OCI-LY1 (cell line): ENCODE measurements around the gene LIPH.
"Not testable (repeated sequence)": the region's sequence is repeated elsewhere in the genome, so short reads cannot be mapped to it uniquely, and the experiment has no call there.

Source experiments
- H2AFZ ChIP-seq: fragments of 200-600 bp; sonication (generic), shearing (Covaris generic); 2 replicates; pipeline ENCODE4 v1.6.0; 2014; ENCODE audit warnings: antibody characterized with exemption, mild to moderate bottlenecking, low read length
- H3F3A ChIP-seq: fragments of 200-600 bp; sonication (generic), shearing (Covaris generic); 2 replicates; pipeline ENCODE4 v1.6.0; 2014; ENCODE audit warnings: mild to moderate bottlenecking, antibody characterized with exemption, low read length, moderate library complexity; ENCODE audit not compliant: insufficient read depth
- H3K27ac ChIP-seq: fragments of 200-600 bp; sonication (generic); 2 replicates; pipeline ENCODE4 v1.5.1; 2014; ENCODE audit warnings: low read length, mixed run types, mild to moderate bottlenecking, low read depth; ENCODE audit not compliant: poor library complexity, severe bottlenecking
- H3K27me3 ChIP-seq: fragments of 200-600 bp; sonication (generic); 2 replicates; pipeline ENCODE4 v1.6.0; 2014; ENCODE audit warnings: antibody characterized with exemption, mild to moderate bottlenecking, low read length, moderate library complexity; ENCODE audit not compliant: insufficient read depth
- H3K36me3 ChIP-seq: fragments of 200-600 bp; sonication (generic); 2 replicates; pipeline ENCODE4 v1.6.1; 2014; ENCODE audit warnings: mild to moderate bottlenecking, antibody characterized with exemption, low read length, moderate library complexity, mixed read lengths; ENCODE audit not compliant: insufficient read depth
- H3K4me1 ChIP-seq: fragments of 200-600 bp; sonication (generic); 2 replicates; pipeline ENCODE4 v1.5.1; 2014; ENCODE audit warnings: mild to moderate bottlenecking, low read length, moderate library complexity; ENCODE audit not compliant: insufficient read depth, severe bottlenecking
- H3K4me2 ChIP-seq: fragments of 200-600 bp; sonication (generic), shearing (Covaris generic); 2 replicates; pipeline ENCODE4 v1.6.1; 2014; ENCODE audit warnings: low read length
- H3K4me3 ChIP-seq: fragments of 200-600 bp; sonication (generic); 2 replicates; pipeline ENCODE4 v1.5.1; 2014; ENCODE audit warnings: low read length, low read depth, mild to moderate bottlenecking, mixed read lengths; ENCODE audit not compliant: poor library complexity, severe bottlenecking
- H3K79me2 ChIP-seq: fragments of 200-600 bp; shearing (Covaris generic); 2 replicates; pipeline ENCODE4 v1.6.1; 2016; ENCODE audit warnings: mixed run types, low read length, mixed read lengths; ENCODE audit not compliant: insufficient read depth
- H3K9ac ChIP-seq: fragments of 200-600 bp; sonication (generic), shearing (Covaris generic); 2 replicates; pipeline ENCODE4 v1.6.1; 2014; ENCODE audit warnings: mild to moderate bottlenecking, low read length, mixed read lengths
- H3K9me2 ChIP-seq: fragments of 200-600 bp; sonication (generic), shearing (Covaris generic); 2 replicates; pipeline ENCODE4 v1.6.1; 2014; ENCODE audit warnings: low read depth, mild to moderate bottlenecking, low read length, mixed read lengths
- H3K9me3 ChIP-seq: fragments of 200-600 bp; shearing (Covaris generic); 2 replicates; pipeline ENCODE4 v1.6.1; 2014; ENCODE audit warnings: low read length, mixed read lengths
- H4K20me1 ChIP-seq: fragments of 200-600 bp; sonication (generic), shearing (Covaris generic); 2 replicates; pipeline ENCODE4 v1.6.0; 2016; ENCODE audit warnings: mild to moderate bottlenecking, low read length; ENCODE audit not compliant: insufficient read depth
- CTCF ChIP-seq: fragments of 200-600 bp; sonication (generic), shearing (Covaris generic); IDR thresholded peaks from 2 replicates; pipeline ENCODE4 v1.5.1; 2017; ENCODE audit warnings: mild to moderate bottlenecking, antibody characterized with exemption, low read length, moderate library complexity, mixed read lengths
- EZH2 ChIP-seq: fragments of 200-600 bp; sonication (generic), shearing (Covaris generic); IDR thresholded peaks from 2 replicates; pipeline ENCODE4 v1.8.0; 2017; ENCODE audit warnings: borderline replicate concordance, mixed run types, mild to moderate bottlenecking, antibody characterized with exemption, low read length, moderate library complexity, mixed read lengths

LIPH gene

GRCh38 chr3:185469542-185469941, 82.8 kb downstream of the LIPH start:
- Histone ChIP-seq H4K20me1 (no peaks in the 10 kb centered on the region), H3K9me2 (no peaks in the 10 kb centered on the region), H3K4me1 (no peaks in the 10 kb centered on the region), H3F3A (no peaks in the 10 kb centered on the region), H3K36me3 (no peaks in the 10 kb centered on the region), H3K27me3 (peaks cover 4% of the 10 kb centered on the region; the same call in 1 of the 2 replicates), H3K9me3 (no peaks in the 10 kb centered on the region), H2AFZ (no peak overlapping the region), H3K27ac (no peak overlapping the region), H3K9ac (no peak overlapping the region), H3K79me2 (no peaks in the 10 kb centered on the region), H3K4me2 (no peak overlapping the region), H3K4me3 (no peak overlapping the region)
- TF ChIP-seq EZH2 = no peak
- no peak for TF ChIP-seq CTCF

GRCh38 chr3:185466123-185466522, 86.3 kb downstream of the LIPH start:
- H2AFZ ChIP-seq, H3K9me3 ChIP-seq, H3K36me3 ChIP-seq, H3K4me2 ChIP-seq, H3K4me3 ChIP-seq, H3K27ac ChIP-seq, H3K9ac ChIP-seq, H4K20me1 ChIP-seq, H3F3A ChIP-seq, H3K27me3 ChIP-seq, H3K79me2 ChIP-seq, H3K9me2 ChIP-seq, H3K4me1 ChIP-seq: not testable (repeated sequence)

- no peaks in the 10 kb centered on the region for H3K36me3 ChIP-seq
Observed at GRCh38 chr3:185465471-185465870, 86.9 kb downstream of the LIPH start.

More at GRCh38 chr3:185465471-185465870, 86.9 kb downstream of the LIPH start:
- no peak overlapping the region for H3K4me3 ChIP-seq
- H3K9me2 ChIP-seq = no peaks in the 10 kb centered on the region
- no peaks in the 10 kb centered on the region for H3K4me1 ChIP-seq
- H3K79me2 ChIP-seq = no peaks in the 10 kb centered on the region
- no peak overlapping the region for H3K27ac ChIP-seq
- H3K9ac ChIP-seq = no peak overlapping the region
- TF ChIP-seq CTCF (no peak), EZH2 (no peak)
- H3K9me3 ChIP-seq = no peaks in the 10 kb centered on the region
- H3F3A ChIP-seq = no peaks in the 10 kb centered on the region
- peaks cover 4% of the 10 kb centered on the region; the same call in 1 of the 2 replicates for H3K27me3 ChIP-seq
- no peak overlapping the region for H2AFZ ChIP-seq
- H4K20me1 ChIP-seq = no peaks in the 10 kb centered on the region
- H3K4me2 ChIP-seq = no peak overlapping the region
